HPDE6-E6E7 (cell line): ENCODE data around the gene NRG3.
"Not testable (repeated sequence)": the region's sequence is repeated elsewhere in the genome, so short reads cannot be mapped to it uniquely, and the experiment has no call there.

ENCODE experiments used
- DNase-seq: peaks from one replicate; pipeline ENCODE4 v3.0.0; 2011; ENCODE audit warnings: missing footprints; ENCODE audit errors: extremely low spot score

NRG3 gene

DNA sequence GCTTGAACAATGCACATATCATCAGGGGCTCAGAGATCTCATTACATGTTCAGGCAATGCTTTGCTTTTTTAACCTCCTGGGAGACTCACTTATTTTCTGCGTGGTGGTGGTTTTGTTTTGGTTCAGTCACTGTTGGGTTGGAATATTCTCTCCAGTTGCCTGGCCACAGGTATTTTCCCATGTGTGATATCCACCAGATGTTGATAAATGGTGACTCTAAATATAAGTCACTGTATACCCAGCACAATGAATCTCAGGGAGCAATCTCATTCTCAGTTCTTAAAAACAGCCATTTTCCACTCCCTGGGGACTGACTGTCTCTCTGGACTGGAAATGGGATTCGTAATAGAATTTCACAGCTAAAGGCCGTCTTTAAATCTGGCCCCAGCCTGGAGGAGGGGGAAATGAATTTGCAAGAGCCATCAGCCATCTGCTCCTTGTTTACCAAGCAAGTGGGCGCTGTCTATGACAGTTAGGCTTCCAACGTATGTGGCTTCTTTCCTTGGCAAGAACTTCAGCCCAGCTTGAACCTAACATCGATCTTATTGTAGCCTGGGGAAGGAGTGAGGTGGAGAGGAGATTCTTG is 1106.2 kb downstream of the NRG3 start:
- DNase-seq, result no peak

DNA sequence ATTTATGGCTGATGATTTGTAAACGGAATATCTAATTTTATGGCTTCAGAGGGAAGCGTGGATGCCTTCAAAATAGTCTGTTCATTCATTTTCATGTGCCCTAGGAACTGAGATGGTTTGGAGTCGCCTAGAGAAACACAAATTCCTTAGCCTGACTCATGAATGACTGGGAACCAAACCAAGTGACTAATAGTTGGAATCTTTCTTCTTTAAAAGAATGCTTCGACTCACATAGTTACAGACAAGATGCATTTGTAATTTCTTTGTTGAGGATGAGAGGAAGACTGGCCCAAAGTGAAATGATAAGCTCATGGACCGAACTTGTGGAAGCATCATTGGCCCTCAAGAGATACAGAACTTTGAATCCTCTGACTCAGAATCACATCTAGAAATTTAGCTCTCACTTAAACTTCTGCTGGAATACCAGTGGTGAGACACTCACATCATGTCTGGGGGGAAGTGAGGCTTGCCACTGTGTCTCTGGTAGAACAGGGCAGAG is 1107.2 kb downstream of the NRG3 start:
- no peak for DNase-seq

DNA sequence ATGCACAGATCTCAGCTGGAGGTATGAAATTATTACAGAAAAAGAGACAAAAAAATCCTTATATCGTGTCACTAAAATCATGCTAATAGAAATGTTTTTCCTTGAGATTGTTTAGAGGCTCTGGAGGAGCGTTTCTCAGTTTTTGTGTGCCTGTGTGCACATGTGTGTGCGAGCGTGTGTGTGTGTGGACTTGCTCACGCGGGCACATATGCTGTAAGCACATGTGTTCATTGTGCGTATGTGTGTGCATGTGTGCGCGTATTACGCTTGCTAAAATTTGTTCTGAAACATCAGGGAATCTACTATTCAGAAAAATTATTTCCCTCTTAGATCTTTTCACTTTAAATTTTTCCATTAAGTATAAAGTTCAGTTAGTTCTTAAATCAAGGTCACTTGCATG is 1111.2 kb downstream of the NRG3 start:
- DNase-seq, result no peak

DNA sequence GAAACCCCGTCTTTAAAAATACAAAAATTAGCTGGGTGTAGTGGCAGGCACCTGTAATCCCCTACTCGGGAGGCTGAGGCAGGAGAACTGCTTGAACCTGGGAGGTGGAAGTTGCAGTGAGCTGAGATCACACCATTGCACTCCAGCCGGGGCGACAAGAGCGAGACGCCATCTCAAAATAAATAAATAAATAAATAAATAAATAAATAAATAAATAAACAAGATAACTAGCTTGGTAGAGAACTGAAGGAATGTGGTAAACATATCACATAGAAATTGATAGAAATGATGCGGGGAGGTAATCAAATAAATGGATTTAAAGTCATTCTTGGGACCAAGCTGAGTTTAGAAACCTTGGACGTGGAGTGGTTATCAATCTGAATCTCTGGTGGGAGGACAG is 1131.5 kb downstream of the NRG3 start:
- DNase-seq, result not testable (repeated sequence)

DNA sequence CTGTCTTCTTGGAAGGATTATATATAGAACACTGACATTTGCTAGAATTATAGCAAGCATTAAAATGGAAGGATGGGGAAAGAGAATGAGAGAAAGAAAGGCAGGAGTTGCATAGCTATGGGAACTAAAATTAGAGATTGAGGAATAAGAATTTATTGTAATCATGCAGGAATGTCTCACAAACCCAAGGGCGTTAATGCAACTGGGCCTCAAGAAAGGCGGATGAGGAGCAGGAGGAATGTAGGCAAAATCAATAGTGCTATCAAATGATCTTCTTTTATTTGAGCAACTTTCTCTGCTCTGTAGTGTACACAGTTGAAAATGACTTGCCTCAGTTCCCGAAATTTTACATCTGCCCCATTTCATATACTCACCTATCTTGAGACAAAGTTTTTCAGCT is 1132.5 kb downstream of the NRG3 start:
- no peak for DNase-seq

DNA sequence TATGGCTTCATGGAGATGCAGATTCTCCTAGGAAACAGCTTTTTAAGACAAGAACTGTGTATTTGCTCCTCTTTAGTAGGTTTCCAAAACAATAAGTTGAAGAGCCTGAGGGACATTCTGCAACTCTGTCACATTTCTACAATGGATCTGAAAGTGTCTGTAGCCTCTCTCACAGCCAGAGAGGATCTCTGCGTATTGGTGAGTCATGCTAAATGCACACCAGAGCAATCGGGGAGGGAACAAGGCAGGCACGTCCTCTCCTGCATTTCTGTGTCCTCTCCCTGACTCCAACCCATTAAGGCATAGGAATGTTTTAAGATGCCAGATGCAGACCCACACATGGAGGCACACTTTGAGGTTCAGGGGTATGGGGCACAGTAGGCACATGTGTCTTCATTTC is 1137.9 kb downstream of the NRG3 start:
- DNase-seq, result no peak

DNA sequence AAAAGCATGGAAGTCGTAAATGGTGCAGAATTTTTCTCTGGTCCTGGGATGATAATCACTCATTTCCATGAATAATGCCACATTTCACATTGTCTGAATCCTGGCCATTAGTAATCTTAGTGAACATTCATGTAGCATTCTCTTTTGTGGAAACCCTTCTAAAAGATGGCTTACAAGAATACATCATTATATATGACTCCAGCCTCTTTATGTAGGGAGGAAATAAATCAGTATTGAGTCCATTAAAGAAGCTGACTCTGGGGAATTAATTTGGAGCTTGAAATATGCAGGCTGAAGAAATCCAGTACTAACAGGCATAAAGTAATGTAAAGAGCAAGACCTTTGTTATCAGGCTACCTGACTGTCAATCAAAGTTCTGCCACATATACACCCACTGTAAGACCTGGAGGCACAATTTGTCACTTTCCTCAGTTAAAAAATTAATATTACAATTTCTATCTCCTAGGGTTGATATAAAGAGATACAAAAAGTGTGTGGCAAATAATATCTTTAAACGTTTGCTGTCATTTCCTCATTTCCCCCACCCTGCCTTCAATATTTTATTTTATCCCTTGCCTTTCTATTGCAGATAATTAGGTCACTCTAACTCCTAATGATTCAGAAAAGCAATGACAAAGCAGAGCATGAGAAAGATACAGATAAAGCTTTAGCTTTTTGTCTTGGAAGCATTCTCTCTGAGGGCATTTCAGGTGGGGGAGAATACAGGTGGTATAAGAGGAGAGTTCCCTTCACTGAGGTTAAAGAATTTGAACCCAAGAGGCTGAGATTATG is 1142.3 kb downstream of the NRG3 start:
- DNase-seq, result no peak

DNA sequence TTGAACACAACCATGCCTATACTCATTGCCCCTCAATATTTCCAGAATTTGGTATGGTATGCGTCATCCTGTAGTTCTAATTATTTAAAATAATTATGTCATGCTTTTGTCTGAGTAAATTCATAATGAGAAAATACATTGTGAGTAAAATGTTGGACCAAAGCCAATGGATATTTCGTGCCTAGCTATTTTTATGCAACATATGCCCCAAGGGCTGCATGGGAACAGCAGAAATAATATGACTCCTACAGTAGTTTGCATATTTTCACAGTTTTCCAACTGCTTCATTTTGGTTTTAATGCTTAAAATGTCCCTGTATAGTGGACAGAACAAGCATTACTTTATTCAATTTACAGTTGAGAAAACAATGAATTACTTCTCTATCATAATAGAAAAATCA is 1148.7 kb downstream of the NRG3 start:
- DNase-seq, result no peak
